H1 (cell line): ENCODE results near the gene GMNN. TPM values are rescaled to one million over a fixed set of nuclear protein-coding genes. Genes with fewer than 3 reads are reported as not detected.
A peak's percentile ranks its signal among the peaks of the same experiment; 100 is the strongest.

ENCODE experiments used
- CTCF ChIA-PET: fragments of 300-600 bp; sonication (Branson Sonifier 250); formaldehyde crosslinking; loops from one replicate; lab custom pipeline; 2021; ENCODE audit not compliant: partially characterized antibody; lab: Charles Lee
- POLR2A ChIA-PET: fragments of 300-600 bp; sonication (Branson Sonifier 250); formaldehyde crosslinking; loops from one replicate; lab custom pipeline; 2021; ENCODE audit warnings: inconsistent platforms; ENCODE audit not compliant: partially characterized antibody; lab: Charles Lee
- DNase-seq, 2 experiments: peaks; one replicate each; pipeline versions ENCODE4 v3.0.0 to v3.0.0-alpha.2; 2010 to 2022; ENCODE audit warnings: low spot score in 2 of 2, low read depth in 1 of 2, mixed read lengths in 1 of 2
- FAIRE-seq: peaks from 2 replicates; lab custom pipeline; 2011; peaks lifted over from hg19 to GRCh38; lab: Jason Lieb, UNC
- H2AFZ ChIP-seq: 2 replicates; pipeline ENCODE4 v1.8.1; 2012; ENCODE audit warnings: low read length, inconsistent platforms
- H2AK5ac ChIP-seq: 2 replicates; pipeline ENCODE4 v1.6.1; 2013; ENCODE audit warnings: low read depth, low read length
- H2BK120ac ChIP-seq: replicated peaks from 2 replicates; pipeline ENCODE3; 2013; ENCODE audit warnings: low read depth, low read length, inconsistent platforms
- H2BK12ac ChIP-seq: 2 replicates; pipeline ENCODE4 v1.6.1; 2013; ENCODE audit warnings: low read depth, low read length
- H2BK15ac ChIP-seq: 2 replicates; pipeline ENCODE4 v1.6.1; 2013; ENCODE audit warnings: low read length
- H2BK20ac ChIP-seq: 2 replicates; pipeline ENCODE4 v1.6.1; 2013; ENCODE audit warnings: low read length
- H2BK5ac ChIP-seq: 2 replicates; pipeline ENCODE4 v1.6.1; 2013; ENCODE audit warnings: low read depth, low read length
- H3K14ac ChIP-seq: 2 replicates; pipeline ENCODE4 v1.6.1; 2013; ENCODE audit warnings: inconsistent platforms; ENCODE audit not compliant: insufficient read length
- H3K18ac ChIP-seq: 2 replicates; pipeline ENCODE4 v1.6.1; 2013; ENCODE audit warnings: low read length; ENCODE audit errors: extremely low read depth
- H3K23ac ChIP-seq: 2 replicates; pipeline ENCODE4 v1.6.1; 2013; ENCODE audit warnings: inconsistent platforms; ENCODE audit not compliant: insufficient read length
- H3K23me2 ChIP-seq: 2 replicates; pipeline ENCODE4 v1.6.1; 2013; ENCODE audit warnings: low read depth, low read length
- H3K27ac ChIP-seq: 2 replicates; pipeline ENCODE4 v1.6.1; 2011; ENCODE audit warnings: low read depth, low read length, inconsistent platforms
- H3K27me3 ChIP-seq, 4 experiments: replicated peaks in 1 of 4; 1 replicate in 1 of 4; 2 replicates in 3 of 4; pipeline versions ENCODE4 v1.6.1 to v1.8.1; 2011 to 2013; ENCODE audit warnings: low read length in 3 of 4, mild to moderate bottlenecking in 3 of 4, inconsistent platforms in 2 of 4, mixed read lengths in 2 of 4, moderate library complexity in 1 of 4; ENCODE audit not compliant: control insufficient read depth in 3 of 4, insufficient read depth in 3 of 4; ENCODE audit errors: extremely low read depth in 1 of 4
- H3K36me3 ChIP-seq, 4 experiments: 2 replicates each; pipeline versions ENCODE4 v1.6.1 to v1.8.1; 2011 to 2013; ENCODE audit warnings: mild to moderate bottlenecking in 4 of 4, low read length in 3 of 4, moderate library complexity in 2 of 4, control low read depth in 1 of 4, inconsistent platforms in 1 of 4; ENCODE audit not compliant: insufficient read depth in 4 of 4, control insufficient read depth in 2 of 4
- H3K4ac ChIP-seq: replicated peaks from 2 replicates; pipeline ENCODE3; 2013; ENCODE audit warnings: low read length, low read depth, mixed read lengths, inconsistent platforms; ENCODE audit not compliant: insufficient read length
- H3K4me1 ChIP-seq, 4 experiments: replicated peaks in 1 of 4; 1 replicate in 1 of 4; 2 replicates in 3 of 4; pipeline versions ENCODE4 v1.6.1 to v1.8.1; 2011 to 2013; ENCODE audit warnings: low read length in 3 of 4, inconsistent platforms in 2 of 4, mixed read lengths in 1 of 4; ENCODE audit not compliant: insufficient read depth in 4 of 4, control insufficient read depth in 3 of 4
- H3K4me2 ChIP-seq, 2 experiments: 2 replicates each; pipeline versions ENCODE4 v1.6.1 to v1.8.1; 2011 to 2013; ENCODE audit warnings: low read depth in 2 of 2, low read length in 2 of 2, control low read depth in 1 of 2, inconsistent platforms in 1 of 2, mild to moderate bottlenecking in 1 of 2; ENCODE audit not compliant: insufficient read depth in 1 of 2
- H3K4me3 ChIP-seq, 4 experiments: fragments of 200-600, 300-600 bp in 1 of 4; sonication (generic), shearing (Covaris generic), sonication (Bioruptor Twin) in 1 of 4; 2 replicates each; pipeline versions ENCODE4 v1.5.1 to v1.8.1; 2011 to 2016; ENCODE audit warnings: low read length in 4 of 4, low read depth in 3 of 4, control low read depth in 2 of 4, inconsistent platforms in 2 of 4, mild to moderate bottlenecking in 2 of 4, mixed read lengths in 1 of 4, moderate library complexity in 1 of 4; ENCODE audit not compliant: insufficient read depth in 2 of 4; ENCODE audit errors: extremely low read depth in 1 of 4
- H3K56ac ChIP-seq: replicated peaks from 2 replicates; pipeline ENCODE3; 2013; ENCODE audit warnings: low read depth, mild to moderate bottlenecking, mixed read lengths, low read length, inconsistent platforms; ENCODE audit not compliant: insufficient read length
- H3K79me1 ChIP-seq: 2 replicates; pipeline ENCODE4 v1.6.1; 2013; ENCODE audit warnings: low read depth, low read length, control low read depth
- H3K79me2 ChIP-seq, 2 experiments: 2 replicates each; pipeline versions ENCODE4 v1.6.1 to v1.8.1; 2012 to 2013; ENCODE audit warnings: low read length in 2 of 2, mild to moderate bottlenecking in 2 of 2, inconsistent platforms in 1 of 2; ENCODE audit not compliant: insufficient read depth in 2 of 2, control insufficient read depth in 1 of 2
- H3K9ac ChIP-seq, 4 experiments: replicated peaks in 1 of 4; 1 replicate in 1 of 4; 2 replicates in 3 of 4; pipeline versions ENCODE4 v1.6.1 to v1.8.1; 2011 to 2013; ENCODE audit warnings: low read depth in 3 of 4, low read length in 3 of 4, control low read depth in 2 of 4, mild to moderate bottlenecking in 2 of 4, moderate library complexity in 2 of 4, inconsistent platforms in 1 of 4; ENCODE audit errors: extremely low read depth in 1 of 4
- H3K9me3 ChIP-seq, 2 experiments: 2 replicates each; pipeline versions ENCODE4 v1.6.1 to v1.8.1; 2012 to 2013; ENCODE audit warnings: mild to moderate bottlenecking in 2 of 2, moderate library complexity in 2 of 2, control low read depth in 1 of 2, inconsistent platforms in 1 of 2, low read depth in 1 of 2, low read length in 1 of 2, mixed read lengths in 1 of 2; ENCODE audit not compliant: insufficient read depth in 2 of 2
- H4K20me1 ChIP-seq, 2 experiments: replicated peaks in 1 of 2; 2 replicates each; pipeline versions ENCODE3 to v1.8.1; 2011 to 2013; ENCODE audit warnings: inconsistent platforms in 2 of 2, low read length in 2 of 2, mild to moderate bottlenecking in 1 of 2; ENCODE audit not compliant: insufficient read depth in 2 of 2, control insufficient read depth in 1 of 2
- H4K5ac ChIP-seq: 2 replicates; pipeline ENCODE4 v1.6.1; 2013; ENCODE audit warnings: low read length, low read depth, mixed read lengths, inconsistent platforms; ENCODE audit not compliant: insufficient read length
- H4K8ac ChIP-seq: 2 replicates; pipeline ENCODE4 v1.8.0; 2013; ENCODE audit warnings: mild to moderate bottlenecking, moderate library complexity, low read length, inconsistent platforms; ENCODE audit not compliant: insufficient read depth; ENCODE audit errors: extremely low read depth
- H4K91ac ChIP-seq: replicated peaks from 2 replicates; pipeline ENCODE3; 2013; ENCODE audit warnings: low read length, mixed read lengths, inconsistent platforms; ENCODE audit not compliant: insufficient read length
- KDM4A ChIP-seq: IDR thresholded peaks from one replicate; pipeline ENCODE4 v1.7.1; 2012; ENCODE audit warnings: low read depth, mild to moderate bottlenecking, moderate library complexity, low read length, inconsistent platforms; ENCODE audit not compliant: severe bottlenecking
- POU5F1 ChIP-seq: IDR thresholded peaks from 2 replicates; pipeline ENCODE4 v1.6.1; 2011; ENCODE audit warnings: low read depth, mild to moderate bottlenecking, low read length, moderate library complexity
- RBBP5 ChIP-seq: IDR thresholded peaks from 2 replicates; pipeline ENCODE4 v1.7.1; 2012; ENCODE audit warnings: low read depth, mild to moderate bottlenecking, inconsistent platforms, low read length, moderate library complexity, borderline replicate concordance
- SP4 ChIP-seq: IDR thresholded peaks from 2 replicates; pipeline ENCODE4 v1.6.1; 2012; ENCODE audit warnings: low read length, inconsistent platforms
- TCF12 ChIP-seq: IDR thresholded peaks from 2 replicates; pipeline ENCODE4 v1.6.1; 2011; ENCODE audit warnings: low read depth, mild to moderate bottlenecking, low read length
- polyA plus RNA-seq, 7 experiments: library from polyadenylated mRNA; depleted of rRNA in 3 of 7; stranded (reverse) in 5 of 7; unstranded in 2 of 7; fragments of >200 nt in 5 of 7; fragments of 200-250 nt in 2 of 7; gene quantifications; 1 replicate in 5 of 7; 2 replicates in 1 of 7; 4 replicates in 1 of 7; pipeline versions ENCODE4 v1.2.1 to v1.2.3, GENCODE V29; 2011 to 2013; ENCODE audit warnings: missing spikeins in 2 of 7, mixed read lengths in 2 of 7
- total RNA-seq: library from RNA; stranded (reverse); fragmentation: NEBNext Ultra II Directional; extraction: Animal tissue kit (Norgen Biotek cat#: 25700); gene quantifications from 2 replicates; pipeline ENCODE4 v1.2.1, GENCODE V29; 2021

Gene GMNN
- total and polyA plus RNA-seq, 2 of the 8 experiments (the other 6 are each of a cell fraction or from before 2014, with no cell fraction given), result 65.9 to 101 TPM

DNA sequence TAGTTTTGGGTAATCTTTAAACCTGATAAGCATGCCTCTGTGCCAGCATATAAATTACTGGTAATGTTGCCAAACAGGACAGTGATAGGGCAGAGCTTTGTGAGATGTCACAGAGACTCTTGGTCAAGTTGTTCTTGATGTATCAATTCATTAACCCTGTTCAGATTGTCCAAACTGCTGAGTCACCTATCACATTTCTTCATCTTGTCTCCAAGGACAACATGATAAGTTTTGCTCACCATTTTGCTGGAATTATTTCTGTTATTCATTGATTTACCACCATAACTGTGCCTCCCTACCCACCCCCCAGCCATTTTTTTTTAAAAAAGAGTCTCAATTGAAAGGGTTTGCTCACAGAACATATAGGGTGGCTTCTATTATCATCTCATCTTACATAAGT lies 19.5 kb upstream of the GMNN start:
- Histone ChIP-seq H2BK20ac (no peak overlapping the region), H3K79me1 (no peaks in the 10 kb centered on the region), H2BK15ac (no peak overlapping the region), H2BK5ac (no peak overlapping the region), H3K36me3 (no peaks in the 10 kb centered on the region; a peak in 1 of 8 replicates), H3K9ac (no peak overlapping the region), H2AK5ac (no peak overlapping the region), H3K9me3 (no peaks in the 10 kb centered on the region), H4K8ac (no peak overlapping the region), H3K4me2 (no peak overlapping the region), H3K27me3 (no peaks in the 10 kb centered on the region), H2BK120ac (no peak overlapping the region), H3K4me1 (no peaks in the 10 kb centered on the region), H3K18ac (no peak overlapping the region), H2BK12ac (no peak overlapping the region), H3K27ac (no peak overlapping the region), H3K56ac (no peak overlapping the region), H3K23ac (no peak overlapping the region), H4K20me1 (no peaks in the 10 kb centered on the region), H3K4ac (no peak overlapping the region), H3K23me2 (no peaks in the 10 kb centered on the region), H3K14ac (no peak overlapping the region), H2AFZ (0 out of 2 replicates have a peak overlapping the region, but pooled peaks have one; percentile 76), H4K91ac (no peak overlapping the region), H4K5ac (no peak overlapping the region), H3K4me3 (no peak overlapping the region), H3K79me2 (no peaks in the 10 kb centered on the region)
- POLR2A ChIA-PET, result no interaction called here
- DNase-seq (no peak), FAIRE-seq (no peak)
- TF ChIP-seq RBBP5 (no peak), TCF12 (no peak), SP4 (no peak), POU5F1 (no peak), KDM4A (no peak)
- CTCF ChIA-PET, result no interaction called here
